H1 (cell line): Measurements from ENCODE around the gene PLEKHA5. TPM values are rescaled to one million over a fixed set of nuclear protein-coding genes. Genes with fewer than 3 reads are reported as not detected.

Source experiments
- CTCF ChIA-PET: fragments of 300-600 bp; sonication (Branson Sonifier 250); formaldehyde crosslinking; loops from one replicate; lab custom pipeline; 2021; ENCODE audit not compliant: partially characterized antibody; lab: Charles Lee
- POLR2A ChIA-PET: fragments of 300-600 bp; sonication (Branson Sonifier 250); formaldehyde crosslinking; loops from one replicate; lab custom pipeline; 2021; ENCODE audit warnings: inconsistent platforms; ENCODE audit not compliant: partially characterized antibody; lab: Charles Lee
- DNase-seq, 2 experiments: peaks; one replicate each; pipeline versions ENCODE4 v3.0.0 to v3.0.0-alpha.2; 2010 to 2022; ENCODE audit warnings: low spot score in 2 of 2, low read depth in 1 of 2, mixed read lengths in 1 of 2
- FAIRE-seq: peaks from 2 replicates; lab custom pipeline; 2011; peaks lifted over from hg19 to GRCh38; lab: Jason Lieb, UNC
- H2AFZ ChIP-seq: 2 replicates; pipeline ENCODE4 v1.8.1; 2012; ENCODE audit warnings: low read length, inconsistent platforms
- H2AK5ac ChIP-seq: 2 replicates; pipeline ENCODE4 v1.6.1; 2013; ENCODE audit warnings: low read depth, low read length
- H2BK120ac ChIP-seq: replicated peaks from 2 replicates; pipeline ENCODE3; 2013; ENCODE audit warnings: low read depth, low read length, inconsistent platforms
- H2BK12ac ChIP-seq: 2 replicates; pipeline ENCODE4 v1.6.1; 2013; ENCODE audit warnings: low read depth, low read length
- H2BK15ac ChIP-seq: 2 replicates; pipeline ENCODE4 v1.6.1; 2013; ENCODE audit warnings: low read length
- H2BK20ac ChIP-seq: 2 replicates; pipeline ENCODE4 v1.6.1; 2013; ENCODE audit warnings: low read length
- H2BK5ac ChIP-seq: 2 replicates; pipeline ENCODE4 v1.6.1; 2013; ENCODE audit warnings: low read depth, low read length
- H3K14ac ChIP-seq: 2 replicates; pipeline ENCODE4 v1.6.1; 2013; ENCODE audit warnings: inconsistent platforms; ENCODE audit not compliant: insufficient read length
- H3K18ac ChIP-seq: 2 replicates; pipeline ENCODE4 v1.6.1; 2013; ENCODE audit warnings: low read length; ENCODE audit errors: extremely low read depth
- H3K23ac ChIP-seq: 2 replicates; pipeline ENCODE4 v1.6.1; 2013; ENCODE audit warnings: inconsistent platforms; ENCODE audit not compliant: insufficient read length
- H3K23me2 ChIP-seq: 2 replicates; pipeline ENCODE4 v1.6.1; 2013; ENCODE audit warnings: low read depth, low read length
- H3K27ac ChIP-seq: 2 replicates; pipeline ENCODE4 v1.6.1; 2011; ENCODE audit warnings: low read depth, low read length, inconsistent platforms
- H3K27me3 ChIP-seq, 4 experiments: replicated peaks in 1 of 4; 1 replicate in 1 of 4; 2 replicates in 3 of 4; pipeline versions ENCODE4 v1.6.1 to v1.8.1; 2011 to 2013; ENCODE audit warnings: low read length in 3 of 4, mild to moderate bottlenecking in 3 of 4, inconsistent platforms in 2 of 4, mixed read lengths in 2 of 4, moderate library complexity in 1 of 4; ENCODE audit not compliant: control insufficient read depth in 3 of 4, insufficient read depth in 3 of 4; ENCODE audit errors: extremely low read depth in 1 of 4
- H3K36me3 ChIP-seq, 4 experiments: 2 replicates each; pipeline versions ENCODE4 v1.6.1 to v1.8.1; 2011 to 2013; ENCODE audit warnings: mild to moderate bottlenecking in 4 of 4, low read length in 3 of 4, moderate library complexity in 2 of 4, control low read depth in 1 of 4, inconsistent platforms in 1 of 4; ENCODE audit not compliant: insufficient read depth in 4 of 4, control insufficient read depth in 2 of 4
- H3K4ac ChIP-seq: replicated peaks from 2 replicates; pipeline ENCODE3; 2013; ENCODE audit warnings: low read length, low read depth, mixed read lengths, inconsistent platforms; ENCODE audit not compliant: insufficient read length
- H3K4me1 ChIP-seq, 4 experiments: replicated peaks in 1 of 4; 1 replicate in 1 of 4; 2 replicates in 3 of 4; pipeline versions ENCODE4 v1.6.1 to v1.8.1; 2011 to 2013; ENCODE audit warnings: low read length in 3 of 4, inconsistent platforms in 2 of 4, mixed read lengths in 1 of 4; ENCODE audit not compliant: insufficient read depth in 4 of 4, control insufficient read depth in 3 of 4
- H3K4me2 ChIP-seq, 2 experiments: 2 replicates each; pipeline versions ENCODE4 v1.6.1 to v1.8.1; 2011 to 2013; ENCODE audit warnings: low read depth in 2 of 2, low read length in 2 of 2, control low read depth in 1 of 2, inconsistent platforms in 1 of 2, mild to moderate bottlenecking in 1 of 2; ENCODE audit not compliant: insufficient read depth in 1 of 2
- H3K4me3 ChIP-seq, 4 experiments: fragments of 200-600, 300-600 bp in 1 of 4; sonication (generic), shearing (Covaris generic), sonication (Bioruptor Twin) in 1 of 4; 2 replicates each; pipeline versions ENCODE4 v1.5.1 to v1.8.1; 2011 to 2016; ENCODE audit warnings: low read length in 4 of 4, low read depth in 3 of 4, control low read depth in 2 of 4, inconsistent platforms in 2 of 4, mild to moderate bottlenecking in 2 of 4, mixed read lengths in 1 of 4, moderate library complexity in 1 of 4; ENCODE audit not compliant: insufficient read depth in 2 of 4; ENCODE audit errors: extremely low read depth in 1 of 4
- H3K56ac ChIP-seq: replicated peaks from 2 replicates; pipeline ENCODE3; 2013; ENCODE audit warnings: low read depth, mild to moderate bottlenecking, mixed read lengths, low read length, inconsistent platforms; ENCODE audit not compliant: insufficient read length
- H3K79me1 ChIP-seq: 2 replicates; pipeline ENCODE4 v1.6.1; 2013; ENCODE audit warnings: low read depth, low read length, control low read depth
- H3K79me2 ChIP-seq, 2 experiments: 2 replicates each; pipeline versions ENCODE4 v1.6.1 to v1.8.1; 2012 to 2013; ENCODE audit warnings: low read length in 2 of 2, mild to moderate bottlenecking in 2 of 2, inconsistent platforms in 1 of 2; ENCODE audit not compliant: insufficient read depth in 2 of 2, control insufficient read depth in 1 of 2
- H3K9ac ChIP-seq, 4 experiments: replicated peaks in 1 of 4; 1 replicate in 1 of 4; 2 replicates in 3 of 4; pipeline versions ENCODE4 v1.6.1 to v1.8.1; 2011 to 2013; ENCODE audit warnings: low read depth in 3 of 4, low read length in 3 of 4, control low read depth in 2 of 4, mild to moderate bottlenecking in 2 of 4, moderate library complexity in 2 of 4, inconsistent platforms in 1 of 4; ENCODE audit errors: extremely low read depth in 1 of 4
- H3K9me3 ChIP-seq, 2 experiments: 2 replicates each; pipeline versions ENCODE4 v1.6.1 to v1.8.1; 2012 to 2013; ENCODE audit warnings: mild to moderate bottlenecking in 2 of 2, moderate library complexity in 2 of 2, control low read depth in 1 of 2, inconsistent platforms in 1 of 2, low read depth in 1 of 2, low read length in 1 of 2, mixed read lengths in 1 of 2; ENCODE audit not compliant: insufficient read depth in 2 of 2
- H4K20me1 ChIP-seq, 2 experiments: replicated peaks in 1 of 2; 2 replicates each; pipeline versions ENCODE3 to v1.8.1; 2011 to 2013; ENCODE audit warnings: inconsistent platforms in 2 of 2, low read length in 2 of 2, mild to moderate bottlenecking in 1 of 2; ENCODE audit not compliant: insufficient read depth in 2 of 2, control insufficient read depth in 1 of 2
- H4K5ac ChIP-seq: 2 replicates; pipeline ENCODE4 v1.6.1; 2013; ENCODE audit warnings: low read length, low read depth, mixed read lengths, inconsistent platforms; ENCODE audit not compliant: insufficient read length
- H4K8ac ChIP-seq: 2 replicates; pipeline ENCODE4 v1.8.0; 2013; ENCODE audit warnings: mild to moderate bottlenecking, moderate library complexity, low read length, inconsistent platforms; ENCODE audit not compliant: insufficient read depth; ENCODE audit errors: extremely low read depth
- H4K91ac ChIP-seq: replicated peaks from 2 replicates; pipeline ENCODE3; 2013; ENCODE audit warnings: low read length, mixed read lengths, inconsistent platforms; ENCODE audit not compliant: insufficient read length
- CBX5 ChIP-seq: fragments of 300-800, 300-1000 bp; sonication (generic); IDR thresholded peaks from 2 replicates; pipeline ENCODE4 v1.7.1; 2016; ENCODE audit warnings: antibody characterized with exemption, low read length, low read depth
- CBX8 ChIP-seq: fragments of 300-800, 300-1000 bp; sonication (generic); IDR thresholded peaks from 2 replicates; pipeline ENCODE4 v1.7.1; 2016; ENCODE audit warnings: low read depth, low read length, borderline replicate concordance
- EP300 ChIP-seq, 2 experiments: IDR thresholded peaks; 1 replicate in 1 of 2; 2 replicates in 1 of 2; pipeline ENCODE4 v1.6.1; 2011 to 2012; ENCODE audit warnings: low read depth in 2 of 2, low read length in 2 of 2, mild to moderate bottlenecking in 2 of 2, borderline replicate concordance in 1 of 2, inconsistent platforms in 1 of 2, moderate library complexity in 1 of 2
- EZH2 ChIP-seq: fragments of 200-600 bp; sonication (generic); IDR thresholded peaks from 2 replicates; pipeline ENCODE4 v1.7.1; 2012; ENCODE audit warnings: low read depth, mild to moderate bottlenecking, moderate library complexity, low read length, inconsistent platforms; ENCODE audit not compliant: severe bottlenecking
- GABPA ChIP-seq: IDR thresholded peaks from 2 replicates; pipeline ENCODE4 v1.6.1; 2011; ENCODE audit warnings: mild to moderate bottlenecking, low read length, moderate library complexity, borderline replicate concordance; ENCODE audit not compliant: insufficient read depth
- GTF2F1 ChIP-seq: IDR thresholded peaks from 2 replicates; pipeline ENCODE4 v1.6.1; 2012; ENCODE audit warnings: low read depth, low read length, improper control_type of control experiment, borderline replicate concordance
- RBBP5 ChIP-seq: IDR thresholded peaks from 2 replicates; pipeline ENCODE4 v1.7.1; 2012; ENCODE audit warnings: low read depth, mild to moderate bottlenecking, inconsistent platforms, low read length, moderate library complexity, borderline replicate concordance
- SRF ChIP-seq: IDR thresholded peaks from 2 replicates; pipeline ENCODE4 v1.6.1; 2011; ENCODE audit warnings: mild to moderate bottlenecking, low read depth, low read length, moderate library complexity
- SUZ12 ChIP-seq: fragments of 200-600 bp; sonication (generic); IDR thresholded peaks from 2 replicates; pipeline ENCODE4 v1.6.1; 2012; ENCODE audit warnings: mild to moderate bottlenecking, inconsistent platforms, low read length, moderate library complexity, mixed read lengths
- YY1 ChIP-seq: IDR thresholded peaks from 2 replicates; pipeline ENCODE4 v1.6.1; 2011; ENCODE audit warnings: low read depth, mild to moderate bottlenecking, low read length
- WGBS, 2 experiments: shearing (Covaris generic) in 1 of 2; methylation state at CpG; one replicate each; pipeline versions ENCODE4 v1.1.6 to v1.1.7; 2013 to 2015; ENCODE audit warnings: low lambda C conversion rate in 2 of 2, mixed read lengths in 2 of 2, inconsistent platforms in 1 of 2, low coverage in 1 of 2, missing lambda C conversion rate in 1 of 2; ENCODE audit not compliant: insufficient replicate concordance in 2 of 2, insufficient coverage in 1 of 2, insufficient read length in 1 of 2; ENCODE audit errors: extremely low coverage in 1 of 2, missing lambda C conversion rate in 1 of 2; 5-methylcytosine and 5-hydroxymethylcytosine counted together
- polyA plus RNA-seq, 7 experiments: library from polyadenylated mRNA; depleted of rRNA in 3 of 7; stranded (reverse) in 5 of 7; unstranded in 2 of 7; fragments of >200 nt in 5 of 7; fragments of 200-250 nt in 2 of 7; gene quantifications; 1 replicate in 5 of 7; 2 replicates in 1 of 7; 4 replicates in 1 of 7; pipeline versions ENCODE4 v1.2.1 to v1.2.3, GENCODE V29; 2011 to 2013; ENCODE audit warnings: missing spikeins in 2 of 7, mixed read lengths in 2 of 7
- total RNA-seq: library from RNA; stranded (reverse); fragmentation: NEBNext Ultra II Directional; extraction: Animal tissue kit (Norgen Biotek cat#: 25700); gene quantifications from 2 replicates; pipeline ENCODE4 v1.2.1, GENCODE V29; 2021
- TF ChIP-seq, protein P1 (sequence below): IDR thresholded peaks from 2 replicates; pipeline ENCODE4 v1.6.1; 2011; ENCODE audit warnings: low read length, improper control_type of control experiment

The PLEKHA5 gene
- total and polyA plus RNA-seq, 2 of the 8 experiments (the other 6 are each of a cell fraction or from before 2014, with no cell fraction given): 17.2 to 66.1 TPM

DNA sequence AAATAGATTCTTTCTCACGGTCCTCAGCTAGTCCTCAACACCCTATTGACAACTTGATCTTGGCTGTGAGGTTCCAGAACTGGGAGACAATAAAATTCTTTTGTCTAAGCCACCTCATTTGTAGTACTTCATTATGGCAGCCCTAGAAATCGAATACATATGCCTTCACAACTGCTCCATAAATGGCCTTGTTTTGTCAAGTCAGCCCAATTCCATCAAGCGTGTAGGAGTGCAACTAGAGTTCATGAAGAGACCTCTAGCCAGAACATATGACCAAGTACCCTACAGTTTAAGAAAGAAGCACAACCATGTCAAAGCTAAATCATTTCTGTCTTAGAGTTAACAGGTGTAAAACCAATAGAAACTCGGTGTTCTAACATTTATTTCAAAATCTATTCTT is 45.0 kb upstream of the PLEKHA5 start:
- no peak for FAIRE-seq
- no peak overlapping the region for H3K4me3 ChIP-seq
- CTCF ChIA-PET: no interaction called here
- H3K27me3 ChIP-seq: no peaks in the 10 kb centered on the region
- H3K79me2 ChIP-seq: no peaks in the 10 kb centered on the region
- POLR2A ChIA-PET: interaction anchor here (1.4 kb wide), 1 partner anchor 13 kb away, joined by 3 read pairs; no protein-coding TSS in a partner anchor
- H3K4me1 ChIP-seq: no peaks in the 10 kb centered on the region
- peaks cover 0 to 2% of the 10 kb centered on the region in 2 experiments; a peak in 1 of 4 replicates for H3K9me3 ChIP-seq
- H3K4ac ChIP-seq: no peak overlapping the region
- no peak overlapping the region for H3K56ac ChIP-seq
- H3K4me2 ChIP-seq: no peak overlapping the region
- H3K36me3 ChIP-seq: no peaks in the 10 kb centered on the region
- H4K5ac ChIP-seq: no peak overlapping the region
- H3K18ac ChIP-seq: no peak overlapping the region
- H3K9ac ChIP-seq: no peak overlapping the region
- H3K14ac ChIP-seq: no peak overlapping the region
- H4K91ac ChIP-seq: no peak overlapping the region
- H2BK20ac ChIP-seq: no peak overlapping the region
- no peak overlapping the region for H2BK5ac ChIP-seq
- H3K23ac ChIP-seq: no peak overlapping the region
- H2BK15ac ChIP-seq: no peak overlapping the region
- H3K79me1 ChIP-seq: no peaks in the 10 kb centered on the region
- TF ChIP-seq EZH2: no peak
- TF ChIP-seq GABPA: no peak
- no peak for TF ChIP-seq CBX8
- no peak for TF ChIP-seq RBBP5
- no peak for TF ChIP-seq CBX5
- no peak for TF ChIP-seq GTF2F1
- TF ChIP-seq EP300 (IDR thresholded peaks at IDR 0.05; ENCODE audit: borderline replicate concordance in 1 of 2, low read depth in 2 of 2, low read length in 2 of 2): no peak
- TF ChIP-seq SRF: no peak
- no peak for TF ChIP-seq YY1
- TF ChIP-seq, protein P1, sequence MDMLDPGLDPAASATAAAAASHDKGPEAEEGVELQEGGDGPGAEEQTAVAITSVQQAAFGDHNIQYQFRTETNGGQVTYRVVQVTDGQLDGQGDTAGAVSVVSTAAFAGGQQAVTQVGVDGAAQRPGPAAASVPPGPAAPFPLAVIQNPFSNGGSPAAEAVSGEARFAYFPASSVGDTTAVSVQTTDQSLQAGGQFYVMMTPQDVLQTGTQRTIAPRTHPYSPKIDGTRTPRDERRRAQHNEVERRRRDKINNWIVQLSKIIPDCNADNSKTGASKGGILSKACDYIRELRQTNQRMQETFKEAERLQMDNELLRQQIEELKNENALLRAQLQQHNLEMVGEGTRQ: no peak
- TF ChIP-seq SUZ12: no peak
- TF ChIP-seq, all 59 proteins: peak for 0
- 94% methylated on average over 4 of the region's 4 CpGs; no CpG with 5 or more reads in 1 of the 2 experiments for WGBS, 2 experiments
- DNase-seq: no peak
- no peak overlapping the region for H2BK120ac ChIP-seq
- no peaks in the 10 kb centered on the region for H4K20me1 ChIP-seq
- no peak overlapping the region for H2BK12ac ChIP-seq
- H3K23me2 ChIP-seq: no peaks in the 10 kb centered on the region
- no peak overlapping the region for H2AFZ ChIP-seq
- H4K8ac ChIP-seq: no peak overlapping the region
- no peak overlapping the region for H3K27ac ChIP-seq
- no peak overlapping the region for H2AK5ac ChIP-seq
